HG02763 (cell line): ENCODE measurements around the gene DNAJC10.
A peak's percentile ranks its signal among the peaks of the same experiment; 100 is the strongest.
"Not testable (repeated sequence)": the region's sequence is repeated elsewhere in the genome, so short reads cannot be mapped to it uniquely, and the experiment has no call there.

ENCODE experiments used
- ATAC-seq: cut with Tn5 transposase; IDR thresholded peaks from one replicate; pipeline ENCODE4 v1.9.1; 2021; ENCODE audit warnings: mild to moderate bottlenecking, moderate library complexity; ENCODE audit not compliant: unreplicated experiment

DNAJC10 gene, protein sequence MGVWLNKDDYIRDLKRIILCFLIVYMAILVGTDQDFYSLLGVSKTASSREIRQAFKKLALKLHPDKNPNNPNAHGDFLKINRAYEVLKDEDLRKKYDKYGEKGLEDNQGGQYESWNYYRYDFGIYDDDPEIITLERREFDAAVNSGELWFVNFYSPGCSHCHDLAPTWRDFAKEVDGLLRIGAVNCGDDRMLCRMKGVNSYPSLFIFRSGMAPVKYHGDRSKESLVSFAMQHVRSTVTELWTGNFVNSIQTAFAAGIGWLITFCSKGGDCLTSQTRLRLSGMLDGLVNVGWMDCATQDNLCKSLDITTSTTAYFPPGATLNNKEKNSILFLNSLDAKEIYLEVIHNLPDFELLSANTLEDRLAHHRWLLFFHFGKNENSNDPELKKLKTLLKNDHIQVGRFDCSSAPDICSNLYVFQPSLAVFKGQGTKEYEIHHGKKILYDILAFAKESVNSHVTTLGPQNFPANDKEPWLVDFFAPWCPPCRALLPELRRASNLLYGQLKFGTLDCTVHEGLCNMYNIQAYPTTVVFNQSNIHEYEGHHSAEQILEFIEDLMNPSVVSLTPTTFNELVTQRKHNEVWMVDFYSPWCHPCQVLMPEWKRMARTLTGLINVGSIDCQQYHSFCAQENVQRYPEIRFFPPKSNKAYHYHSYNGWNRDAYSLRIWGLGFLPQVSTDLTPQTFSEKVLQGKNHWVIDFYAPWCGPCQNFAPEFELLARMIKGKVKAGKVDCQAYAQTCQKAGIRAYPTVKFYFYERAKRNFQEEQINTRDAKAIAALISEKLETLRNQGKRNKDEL

DNA sequence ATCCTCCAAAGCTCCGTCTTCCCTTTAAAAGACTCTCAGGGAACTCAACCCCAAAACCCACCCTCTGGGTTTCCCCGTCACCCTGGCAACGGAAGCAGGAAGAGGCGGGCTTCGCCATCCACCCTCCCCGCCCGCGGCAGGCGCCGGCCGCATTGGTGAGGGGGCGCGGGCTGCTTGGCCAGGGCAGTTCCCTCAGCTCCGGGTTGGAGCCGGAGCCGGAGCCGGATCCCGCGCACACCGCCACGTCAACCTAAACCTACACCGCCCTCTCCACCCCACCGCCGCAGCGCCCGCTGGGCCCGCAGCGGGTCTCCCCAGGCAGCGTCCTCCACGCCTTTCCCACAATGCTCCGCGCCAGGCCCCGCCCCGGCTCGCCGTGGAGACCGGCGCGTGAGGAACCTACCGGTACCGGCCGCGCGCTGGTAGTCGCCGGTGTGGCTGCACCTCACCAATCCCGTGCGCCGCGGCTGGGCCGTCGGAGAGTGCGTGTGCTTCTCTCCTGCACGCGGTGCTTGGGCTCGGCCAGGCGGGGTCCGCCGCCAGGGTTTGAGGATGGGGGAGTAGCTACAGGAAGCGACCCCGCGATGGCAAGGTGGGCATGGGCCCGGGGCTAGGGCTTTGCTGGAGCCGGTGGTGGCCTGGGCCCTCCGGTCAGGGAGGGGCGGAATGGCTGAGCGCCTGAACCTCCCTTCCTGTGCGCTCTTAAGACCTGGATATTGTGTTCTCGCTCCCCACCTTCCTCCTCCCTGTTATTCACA lies at the start of gene DNAJC10:
TSS of gene DNAJC10 (plus strand) at position 366 of the 758 bp plus-strand sequence. CDS start 1,830 bp downstream, outside the sequence.
- peak; percentile 88 for ATAC-seq

- ATAC-seq = peak; percentile 79
These were observed 49.3 kb upstream of the DNAJC10 start for GRCh38 chr2:182666674-182667314.

- ATAC-seq = peak; percentile 23
These were observed 48.8 kb upstream of the DNAJC10 start for GRCh38 chr2:182667315-182667695.

DNA sequence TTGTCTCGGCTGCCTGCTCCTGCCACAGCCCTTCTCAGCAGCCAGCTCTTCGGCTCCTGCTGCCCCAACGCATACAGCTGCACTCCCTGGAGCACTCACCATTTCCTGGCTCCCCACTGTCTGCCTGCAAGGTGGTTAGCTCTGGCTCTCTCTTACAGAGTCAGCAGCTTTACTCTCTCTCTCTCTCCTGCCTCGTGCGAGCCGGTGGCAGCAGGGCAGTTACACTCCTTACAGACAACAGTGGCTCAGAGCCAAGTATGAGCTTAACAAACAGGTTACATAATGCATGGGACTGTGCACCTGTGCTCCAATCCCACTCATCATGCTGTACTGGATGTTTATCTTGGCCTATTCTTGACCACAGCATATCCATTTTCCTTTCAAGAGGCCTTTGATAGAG lies 47.4 kb upstream of the DNAJC10 start:
- no peak for ATAC-seq

DNA sequence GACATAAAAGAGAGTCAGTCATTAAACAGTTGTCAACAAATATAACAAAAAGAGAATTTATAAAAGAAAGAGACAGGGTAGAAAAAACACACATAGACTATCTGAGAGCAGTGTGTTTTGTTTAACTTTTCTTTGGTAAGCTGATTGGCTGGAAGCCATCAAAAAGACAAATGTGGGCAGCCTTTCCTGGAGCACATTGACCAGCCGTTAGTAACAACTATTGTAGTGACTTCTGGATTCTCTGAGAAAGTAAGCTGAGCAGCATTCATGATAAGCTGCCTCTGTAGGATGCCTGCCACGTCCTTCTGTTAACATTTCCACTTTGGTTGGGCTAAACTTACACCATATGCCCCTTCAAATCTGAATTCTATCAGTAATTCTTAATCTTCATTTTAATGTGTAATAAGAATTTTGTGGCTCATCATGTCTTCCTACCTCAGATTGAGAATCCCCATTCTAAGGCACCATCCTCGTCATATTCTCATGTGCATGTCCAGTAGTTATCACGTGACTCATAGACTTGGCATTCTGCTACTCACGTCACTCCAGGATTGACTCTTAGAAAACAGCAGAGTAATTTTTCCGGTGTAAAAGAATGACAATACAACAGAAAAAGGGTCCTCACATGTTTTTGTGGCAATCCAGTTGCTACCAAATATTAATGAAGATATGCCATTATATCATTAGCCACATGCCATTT lies 43.4 kb upstream of the DNAJC10 start:
- no peak for ATAC-seq

DNA sequence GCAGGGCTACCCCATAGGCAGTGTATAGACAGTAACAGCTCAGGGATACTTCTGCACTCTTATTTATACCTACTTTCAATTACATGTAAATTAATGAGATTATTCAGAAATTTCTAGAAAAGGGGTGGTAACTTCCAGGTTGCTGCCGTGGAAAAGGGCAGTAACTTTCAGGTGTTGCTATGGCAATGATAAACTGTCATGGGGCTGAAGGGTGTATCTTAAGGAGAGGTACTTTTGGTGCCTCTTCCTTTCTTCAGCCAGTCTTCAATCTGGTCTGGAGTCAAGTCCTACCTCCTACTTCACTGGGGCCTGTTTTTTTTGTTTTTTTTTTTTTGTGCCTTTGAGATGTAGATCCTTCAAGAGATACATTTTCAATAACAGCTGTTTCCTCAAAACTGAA lies 35.2 kb upstream of the DNAJC10 start:
- no peak for ATAC-seq

DNA sequence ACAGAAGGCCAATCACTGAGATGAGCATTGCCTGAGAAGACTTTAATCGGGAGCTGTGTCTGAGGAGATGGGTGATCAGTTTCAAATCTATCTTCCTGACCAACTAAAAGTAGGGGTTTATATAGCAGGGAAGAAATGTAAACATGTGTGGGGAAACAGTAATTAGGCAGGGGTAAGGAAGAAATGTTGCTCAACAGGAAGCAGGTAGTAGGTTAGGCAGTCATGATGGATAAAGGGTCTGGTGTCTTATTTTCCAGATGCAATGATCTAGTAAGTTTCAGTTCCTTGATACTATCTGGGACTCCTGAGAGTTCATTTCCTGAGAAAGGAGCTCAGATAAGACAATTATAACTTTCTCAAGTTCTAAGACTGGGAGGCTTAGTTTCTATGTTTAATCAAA lies 33.8 kb upstream of the DNAJC10 start:
- ATAC-seq = no peak

DNA sequence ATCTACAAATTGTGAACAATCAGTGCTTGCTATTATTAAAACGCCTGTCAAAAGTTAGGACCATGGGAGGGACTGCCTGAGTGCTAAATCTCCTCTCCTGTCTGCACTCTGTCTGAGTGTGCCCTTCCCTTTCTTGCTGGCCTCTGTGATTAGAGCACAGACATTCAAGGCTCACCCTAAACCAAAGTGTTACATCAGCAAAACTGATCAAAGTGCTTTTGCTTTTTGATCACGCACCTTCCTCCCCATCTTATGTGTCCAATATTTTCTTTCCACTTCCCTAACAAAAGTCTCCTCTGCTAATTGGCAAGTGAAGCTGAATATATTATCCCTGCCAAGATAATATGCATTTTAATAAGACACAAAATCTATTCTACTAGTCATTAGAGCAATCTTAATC lies 30.5 kb upstream of the DNAJC10 start:
- ATAC-seq = no peak

DNA sequence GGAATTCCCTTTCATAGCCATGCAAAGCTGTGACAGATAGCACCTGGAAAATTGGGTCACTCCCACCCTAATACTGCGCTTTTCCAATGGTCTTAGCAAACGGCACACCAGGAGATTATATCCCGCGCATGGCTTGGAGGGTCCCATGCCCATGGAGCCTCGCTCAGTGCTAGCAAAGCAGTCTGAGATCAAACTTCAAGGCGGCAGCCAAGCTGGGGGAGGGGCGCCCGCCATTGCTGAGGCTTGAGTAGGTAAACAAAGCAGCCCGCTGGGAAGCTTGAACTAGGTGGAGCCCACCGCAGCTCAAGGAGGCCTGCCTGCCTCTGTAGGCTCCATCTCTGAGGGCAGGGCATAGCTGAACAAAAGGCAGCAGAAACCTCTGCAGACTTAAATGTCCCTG lies 29.3 kb upstream of the DNAJC10 start:
- not testable (repeated sequence) for ATAC-seq

DNA sequence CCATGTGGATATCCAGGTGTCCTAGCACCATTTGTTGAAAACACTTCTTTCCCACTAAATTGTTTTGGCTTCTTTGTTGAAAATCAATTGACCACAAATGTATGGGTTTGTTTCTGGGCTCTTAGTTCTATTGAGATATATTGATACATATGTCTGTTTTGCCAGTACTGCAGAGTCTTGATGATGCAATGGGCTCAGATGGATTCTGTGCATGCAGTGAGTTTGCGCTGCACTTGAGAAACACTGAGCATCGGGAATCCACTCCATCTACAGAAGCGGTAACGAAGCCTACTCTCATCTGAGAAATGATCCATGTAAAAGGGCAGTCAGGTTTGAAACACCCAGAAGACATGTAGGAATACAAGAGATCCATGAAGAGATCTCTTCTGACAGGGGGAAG lies 21.9 kb upstream of the DNAJC10 start:
- no peak for ATAC-seq

GRCh38 chr2:182695776-182696175 lies 20.3 kb upstream of the DNAJC10 start:
- ATAC-seq = no peak

GRCh38 chr2:182698671-182699070 lies 17.4 kb upstream of the DNAJC10 start:
- ATAC-seq = no peak

DNA sequence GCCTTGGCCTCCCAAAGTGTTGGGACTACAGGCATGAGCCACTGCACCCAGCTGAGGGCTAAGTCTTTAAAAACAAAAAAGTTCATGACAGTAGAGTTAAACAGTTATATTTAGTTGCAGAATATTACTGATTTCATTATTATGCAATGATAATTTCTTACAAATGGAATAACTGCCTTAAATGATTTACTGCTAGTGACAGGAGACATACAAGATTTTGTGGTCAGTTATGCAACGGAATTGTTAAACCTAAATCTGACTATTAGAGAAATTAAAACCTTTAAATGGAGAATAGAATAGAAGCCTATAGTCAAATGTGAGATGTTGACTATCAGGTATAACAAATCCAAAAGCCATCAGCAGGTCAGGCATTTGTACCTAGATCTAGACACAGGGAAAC lies 10.3 kb upstream of the DNAJC10 start:
- no peak for ATAC-seq

GRCh38 chr2:182706751-182707150 lies 9.3 kb upstream of the DNAJC10 start:
- no peak for ATAC-seq

GRCh38 chr2:182713601-182714000 lies 2.5 kb upstream of the DNAJC10 start:
- no peak for ATAC-seq

DNA sequence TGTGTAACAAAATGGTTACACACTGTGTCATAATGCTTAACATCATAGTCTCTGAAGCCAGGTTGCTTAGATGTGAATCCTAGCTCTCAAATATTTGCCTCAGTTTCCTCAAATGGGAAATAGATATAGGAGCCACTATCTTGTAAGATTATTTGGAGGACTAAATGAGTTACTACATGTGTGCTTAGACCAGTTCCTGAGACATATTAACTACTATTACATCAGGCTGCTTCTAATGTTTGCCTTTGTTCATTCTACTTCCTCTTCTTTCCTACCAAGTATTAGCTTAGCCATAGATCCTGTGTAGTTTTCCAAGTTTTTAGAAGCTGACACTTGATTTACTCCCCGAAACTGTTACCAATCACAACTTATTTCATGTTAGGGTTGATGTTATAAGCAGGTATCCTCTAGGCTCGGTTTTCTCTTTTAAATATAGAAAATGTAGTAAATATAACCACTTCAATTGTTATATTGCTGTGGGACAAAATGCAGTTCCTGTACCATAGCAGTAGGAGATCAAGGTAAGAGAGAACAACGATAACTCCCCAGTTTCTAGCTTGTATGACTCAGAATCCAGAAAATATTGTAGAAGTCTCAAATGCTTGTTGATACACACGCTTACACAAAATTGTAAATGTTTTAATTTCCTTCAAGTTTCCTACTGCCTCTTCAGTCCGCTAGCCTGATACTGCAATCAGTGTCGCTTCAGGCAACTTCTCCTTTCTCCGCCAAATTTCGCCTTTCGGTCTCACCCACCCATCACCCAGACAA lies 751 bp upstream of the DNAJC10 start:
- ATAC-seq = no peak

GRCh38 chr2:182716650-182716979 lies 558 bp downstream of the DNAJC10 start:
- peak; percentile 2 for ATAC-seq

- ATAC-seq = peak; percentile 34
These were observed 1.4 kb downstream of the DNAJC10 start for GRCh38 chr2:182717416-182717815.

DNA sequence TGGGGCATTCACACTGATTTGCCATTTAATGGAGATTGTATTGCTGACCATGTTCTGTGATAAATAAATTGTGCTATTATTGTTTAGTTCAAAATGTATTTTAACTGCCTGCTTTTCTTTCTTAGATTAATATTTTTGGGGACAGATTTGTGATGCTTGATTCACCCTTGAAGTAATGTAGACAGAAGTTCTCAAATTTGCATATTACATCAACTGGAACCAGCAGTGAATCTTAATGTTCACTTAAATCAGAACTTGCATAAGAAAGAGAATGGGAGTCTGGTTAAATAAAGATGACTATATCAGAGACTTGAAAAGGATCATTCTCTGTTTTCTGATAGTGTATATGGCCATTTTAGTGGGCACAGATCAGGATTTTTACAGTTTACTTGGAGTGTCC lies 1.8 kb downstream of the DNAJC10 start:
- ATAC-seq = no peak

DNA sequence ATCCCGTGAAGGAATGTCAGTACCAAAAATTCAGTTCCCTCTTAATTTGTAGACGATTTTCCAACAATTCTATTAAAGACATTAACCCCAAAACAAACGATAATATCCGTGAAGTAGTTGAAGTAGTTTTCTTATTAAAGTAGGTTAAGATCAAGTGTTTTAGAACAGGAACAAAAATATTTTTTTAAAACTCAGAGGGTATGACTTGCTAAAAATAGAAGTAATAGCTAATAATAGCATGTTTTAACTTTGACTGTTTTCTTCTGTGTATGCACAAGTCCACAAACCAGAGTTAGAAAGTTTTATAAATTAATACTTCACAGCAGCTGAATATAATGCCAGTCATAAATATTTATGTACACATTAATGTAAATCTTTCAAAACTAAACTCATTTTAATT lies 2.4 kb downstream of the DNAJC10 start:
- no peak for ATAC-seq
